GM23248 (cell line): ENCODE data around the gene USP48.

Source experiments
- EZH2 ChIP-seq: fragments of 200-600 bp; sonication (generic); IDR thresholded peaks from 2 replicates; pipeline ENCODE4 v1.6.1; 2018; ENCODE audit warnings: antibody characterized with exemption, mild to moderate bottlenecking; ENCODE audit not compliant: insufficient read depth, poor library complexity, severe bottlenecking
- EZH2phosphoT487 ChIP-seq: fragments of 200-600 bp; sonication (generic); IDR thresholded peaks from 2 replicates; pipeline ENCODE4 v1.6.1; 2018; ENCODE audit warnings: antibody characterized with exemption, moderate library complexity, mild to moderate bottlenecking, low read depth; ENCODE audit not compliant: insufficient read depth

GRCh38 chr1:21668232-21668950 is 114.6 kb downstream of the USP48 start:
- TF ChIP-seq EZH2 (no peak), EZH2phosphoT487 (no peak)
